HCT116 (cell line): ENCODE results near the gene WIPI1. TPM values are rescaled to one million over a fixed set of nuclear protein-coding genes. Genes with fewer than 3 reads are reported as not detected.

Experiments used
- ATAC-seq: fragments of 200-7000 bp; cut with Tn5 transposase; 2 replicates; pipeline ENCODE4 v1.9.1; 2020; ENCODE audit warnings: mild to moderate bottlenecking, moderate library complexity
- BruUV-seq: library from RNA; stranded (reverse); fragments of 400-500 nt; replicated peaks from 2 replicates; lab custom pipeline; 2021; lab: Mats Ljungman, UMichigan
- CTCF ChIA-PET: fragments of 300-600 bp; sonication (Branson Sonifier 250); formaldehyde crosslinking; loops from one replicate; lab custom pipeline; 2021; ENCODE audit warnings: antibody characterized with exemption; lab: Charles Lee
- POLR2A ChIA-PET: fragments of 300-600, 350-600 bp; sonication (Branson Sonifier 250); formaldehyde crosslinking; loops from one replicate; lab custom pipeline; 2021; ENCODE audit warnings: antibody characterized with exemption; lab: Charles Lee
- RAD21 ChIA-PET, 2 experiments: fragments of 300-600 bp; sonication (Branson Sonifier 250); formaldehyde crosslinking; loops; one replicate each; lab custom pipeline; 2023; ENCODE audit warnings: low total read pairs in 2 of 2; ENCODE audit not compliant: uncharacterized antibody in 2 of 2, unreplicated experiment in 2 of 2, low non-redundant PET in 1 of 2; lab: Charles Lee
- DNase-seq: peaks from one replicate; pipeline ENCODE4 v3.0.0-alpha.2; 2010; ENCODE audit warnings: low read depth, low spot score
- H2AFZ ChIP-seq: fragments of 200-600 bp; shearing (Covaris generic), sonication (generic); 2 replicates; pipeline ENCODE4 v1.6.1; 2017; ENCODE audit warnings: low read depth, mixed run types, mixed read lengths, antibody characterized with exemption, low read length; ENCODE audit not compliant: poor library complexity, severe bottlenecking
- H3K27ac ChIP-seq: 2 replicates; pipeline ENCODE4 v1.5.1; 2012; ENCODE audit warnings: low read depth, low read length
- H3K27me3 ChIP-seq: fragments of 200-600 bp; sonication (generic); 2 replicates; pipeline ENCODE4 v1.6.1; 2016; ENCODE audit warnings: mixed run types, low read length, mixed read lengths; ENCODE audit not compliant: insufficient read depth
- H3K36me3 ChIP-seq, 2 experiments: fragments of 200-500 bp in 1 of 2; fragments of 200-600 bp in 1 of 2; sonication (Bioruptor generic) in 1 of 2; sonication (generic) in 1 of 2; 2 replicates each; pipeline versions ENCODE4 v1.5.1 to v1.6.1; 2014 to 2016; ENCODE audit warnings: low read length in 2 of 2, inconsistent platforms in 1 of 2, mixed read lengths in 1 of 2, mixed run types in 1 of 2; ENCODE audit not compliant: insufficient read depth in 2 of 2, control insufficient read depth in 1 of 2
- H3K4me1 ChIP-seq, 2 experiments: fragments of 200-600 bp in 1 of 2; sonication (generic) in 1 of 2; 2 replicates each; pipeline versions ENCODE4 v1.5.1 to v1.6.1; 2012 to 2017; ENCODE audit warnings: low read length in 2 of 2, inconsistent platforms in 1 of 2, mild to moderate bottlenecking in 1 of 2, mixed read lengths in 1 of 2, mixed run types in 1 of 2, moderate library complexity in 1 of 2; ENCODE audit not compliant: insufficient read depth in 2 of 2, control insufficient read depth in 1 of 2
- H3K4me2 ChIP-seq: fragments of 200-600 bp; sonication (generic); 2 replicates; pipeline ENCODE4 v1.6.1; 2017; ENCODE audit warnings: mixed run types, low read length, mixed read lengths
- H3K4me3 ChIP-seq, 2 experiments: fragments of 200-600 bp in 1 of 2; sonication (generic) in 1 of 2; replicated peaks in 1 of 2; 2 replicates each; pipeline ENCODE4 v1.5.1; 2011 to 2016; ENCODE audit warnings: low read length in 2 of 2, control low read depth in 1 of 2, low read depth in 1 of 2, mild to moderate bottlenecking in 1 of 2, mixed read lengths in 1 of 2, mixed run types in 1 of 2
- H3K79me2 ChIP-seq: fragments of 200-600 bp; sonication (generic); 2 replicates; pipeline ENCODE4 v1.6.1; 2017; ENCODE audit warnings: mild to moderate bottlenecking, mixed run types, low read length, moderate library complexity, mixed read lengths; ENCODE audit not compliant: insufficient read depth
- H3K9ac ChIP-seq: fragments of 200-600 bp; sonication (generic); 2 replicates; pipeline ENCODE4 v1.6.1; 2016; ENCODE audit warnings: low read length, mixed read lengths
- H3K9me2 ChIP-seq: fragments of 200-600 bp; sonication (generic), shearing (Covaris generic); 2 replicates; pipeline ENCODE4 v1.6.1; 2017; ENCODE audit warnings: mixed run types, mild to moderate bottlenecking, moderate library complexity; ENCODE audit not compliant: insufficient read depth
- H3K9me3 ChIP-seq, 2 experiments: fragments of 200-500 bp in 1 of 2; fragments of 200-600 bp in 1 of 2; sonication (Bioruptor generic) in 1 of 2; sonication (generic) in 1 of 2; 2 replicates each; pipeline ENCODE4 v1.6.1; 2014 to 2017; ENCODE audit warnings: low read length in 2 of 2, mixed read lengths in 2 of 2, inconsistent platforms in 1 of 2, low read depth in 1 of 2, mild to moderate bottlenecking in 1 of 2, mixed run types in 1 of 2, moderate library complexity in 1 of 2; ENCODE audit not compliant: control insufficient read depth in 1 of 2, insufficient read depth in 1 of 2
- H4K20me1 ChIP-seq: fragments of 200-600 bp; sonication (generic), shearing (Covaris generic); 2 replicates; pipeline ENCODE4 v1.6.1; 2017; ENCODE audit warnings: mixed run types, mild to moderate bottlenecking, moderate library complexity; ENCODE audit not compliant: insufficient read depth
- CEBPB ChIP-seq: IDR thresholded peaks from 2 replicates; pipeline ENCODE4 v1.6.1; 2012; ENCODE audit warnings: low read depth
- CTCF ChIP-seq, 3 experiments: fragments of 200-600 bp in 1 of 3; sonication (generic) in 1 of 3; IDR thresholded peaks in 2 of 3; conservative IDR thresholded peaks in 1 of 3; 2 replicates each; pipeline ENCODE4 v1.5.1; 2012 to 2017; ENCODE audit warnings: low read depth in 2 of 3, low read length in 2 of 3, antibody characterized with exemption in 1 of 3, borderline replicate concordance in 1 of 3, control low read depth in 1 of 3, mild to moderate bottlenecking in 1 of 3, mixed read lengths in 1 of 3, mixed run types in 1 of 3, moderate library complexity in 1 of 3; ENCODE audit not compliant: insufficient read depth in 1 of 3
- ELF1 ChIP-seq: IDR thresholded peaks from 2 replicates; pipeline ENCODE4 v1.6.1; 2012; ENCODE audit warnings: low read depth, borderline replicate concordance
- EZH2phosphoT487 ChIP-seq: fragments of 200-600 bp; IDR thresholded peaks from 2 replicates; pipeline ENCODE4 v1.6.1; 2018; ENCODE audit warnings: antibody characterized with exemption, borderline replicate concordance
- JUND ChIP-seq: IDR thresholded peaks from 2 replicates; pipeline ENCODE4 v1.6.1; 2012
- POLR2AphosphoS5 ChIP-seq: IDR thresholded peaks from 2 replicates; pipeline ENCODE4 v1.6.1; 2011; ENCODE audit warnings: mild to moderate bottlenecking, low read depth, low read length, moderate library complexity
- SP1 ChIP-seq: IDR thresholded peaks from 2 replicates; pipeline ENCODE4 v1.6.1; 2012; ENCODE audit warnings: low read depth
- TCF7L2 ChIP-seq: IDR thresholded peaks from 2 replicates; pipeline ENCODE4 v1.7.0; 2011; ENCODE audit warnings: borderline replicate concordance, inconsistent platforms; ENCODE audit not compliant: insufficient read depth, insufficient read length; ENCODE audit errors: extremely low read depth
- ZFX ChIP-seq: fragments of 450-650 bp; IDR thresholded peaks from 2 replicates; pipeline ENCODE4 v1.6.1; 2017
- intact Hi-C: fragments of 100-400 bp; cut with micrococcal nuclease; formaldehyde crosslinking; loops from 2 replicates; pipeline ENCODE4 v1.10.0; 2022
- total RNA-seq: library from RNA; stranded (reverse); gene quantifications from one replicate; pipeline ENCODE4 v1.2.1, GENCODE V29; 2021; ENCODE audit not compliant: unreplicated experiment
- TF ChIP-seq, protein P1 (sequence below): IDR thresholded peaks from 2 replicates; pipeline ENCODE4 v1.6.1; 2012; ENCODE audit warnings: low read depth
- TF ChIP-seq, protein P2 (sequence below): IDR thresholded peaks from 2 replicates; pipeline ENCODE4 v1.6.1; 2012

Gene WIPI1
- total RNA-seq, 1 experiment from 2014 or later, result 21.5 TPM

DNA sequence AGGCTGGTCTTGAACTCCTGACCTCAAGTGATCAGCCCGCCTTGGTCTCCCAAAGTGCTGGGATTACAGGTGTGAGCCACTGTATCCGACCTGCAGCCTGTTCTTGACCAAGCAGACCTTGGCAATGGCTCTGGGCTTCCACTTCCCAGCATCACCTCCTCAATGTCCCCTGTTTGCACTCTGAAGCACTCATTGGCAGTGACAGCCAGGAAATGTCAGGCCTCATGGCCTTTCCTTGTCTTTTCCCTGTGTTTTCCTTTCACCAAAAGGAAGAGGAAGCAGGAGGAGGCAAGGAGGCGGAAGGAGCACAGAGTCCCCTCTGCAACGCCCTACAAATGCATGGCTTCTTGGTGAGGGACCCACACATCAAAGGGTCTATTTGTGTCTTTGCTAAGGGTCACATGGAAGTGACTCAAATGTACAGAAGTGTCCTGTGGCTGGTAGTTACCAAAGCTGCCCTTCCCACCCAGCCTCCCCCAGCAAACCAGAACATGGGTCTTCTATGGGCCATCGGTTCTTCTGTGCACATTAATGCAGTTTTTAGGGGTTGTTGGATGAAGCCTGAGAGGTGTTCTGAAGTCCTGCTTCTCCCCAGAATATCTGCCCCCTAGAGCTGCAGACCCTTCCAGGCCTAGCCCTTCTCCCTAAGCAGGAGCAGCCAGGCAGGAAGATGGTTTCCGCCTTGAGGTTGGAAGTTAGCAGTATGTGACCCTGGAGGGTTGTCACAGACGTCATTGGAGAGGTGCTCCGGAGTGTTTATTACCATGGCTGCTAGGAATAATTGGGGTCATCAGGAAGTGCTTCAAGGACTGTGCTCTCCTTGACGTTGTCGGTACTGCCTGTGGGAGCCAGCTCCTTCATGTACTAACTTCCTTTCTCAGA, 60.8 kb downstream of the WIPI1 start:
- ChIA-PET POLR2A (interaction anchor here (0.6 kb wide), 1 partner anchor 313 kb away, joined by 3 read pairs; no protein-coding TSS in a partner anchor), CTCF (interaction anchor here (0.6 kb wide), 1 partner anchor 15 kb away, joined by 3 read pairs; no protein-coding TSS in a partner anchor), RAD21 (no interaction called here)
- no peak overlapping the region for H3K9ac ChIP-seq
- ATAC-seq, result no peak
- no peak overlapping the region for H3K4me2 ChIP-seq
- H3K27ac ChIP-seq, result peak overlapping the region; percentile 2; the same call in 1 of the 2 replicates
- no peaks in the 10 kb centered on the region for H3K79me2 ChIP-seq
- no TSS peak for BruUV-seq
- H3K4me3 ChIP-seq, result no peak overlapping the region
- H3K9me3 ChIP-seq, result no peaks in the 10 kb centered on the region; a peak in 1 of 4 replicates
- H3K9me2 ChIP-seq, result no peaks in the 10 kb centered on the region
- H2AFZ ChIP-seq, result no peak overlapping the region
- H3K4me1 ChIP-seq, result peaks cover 27 to 35% of the 10 kb centered on the region in 2 experiments
- intact Hi-C loops, result no loop called here
- no peaks in the 10 kb centered on the region for H3K36me3 ChIP-seq
- no peaks in the 10 kb centered on the region for H4K20me1 ChIP-seq
- DNase-seq, result no peak
- no peaks in the 10 kb centered on the region for H3K27me3 ChIP-seq
- TF ChIP-seq ZFX (0 out of 2 replicates have a peak, but pooled peaks have one; percentile 11), SP1 (no peak)

DNA sequence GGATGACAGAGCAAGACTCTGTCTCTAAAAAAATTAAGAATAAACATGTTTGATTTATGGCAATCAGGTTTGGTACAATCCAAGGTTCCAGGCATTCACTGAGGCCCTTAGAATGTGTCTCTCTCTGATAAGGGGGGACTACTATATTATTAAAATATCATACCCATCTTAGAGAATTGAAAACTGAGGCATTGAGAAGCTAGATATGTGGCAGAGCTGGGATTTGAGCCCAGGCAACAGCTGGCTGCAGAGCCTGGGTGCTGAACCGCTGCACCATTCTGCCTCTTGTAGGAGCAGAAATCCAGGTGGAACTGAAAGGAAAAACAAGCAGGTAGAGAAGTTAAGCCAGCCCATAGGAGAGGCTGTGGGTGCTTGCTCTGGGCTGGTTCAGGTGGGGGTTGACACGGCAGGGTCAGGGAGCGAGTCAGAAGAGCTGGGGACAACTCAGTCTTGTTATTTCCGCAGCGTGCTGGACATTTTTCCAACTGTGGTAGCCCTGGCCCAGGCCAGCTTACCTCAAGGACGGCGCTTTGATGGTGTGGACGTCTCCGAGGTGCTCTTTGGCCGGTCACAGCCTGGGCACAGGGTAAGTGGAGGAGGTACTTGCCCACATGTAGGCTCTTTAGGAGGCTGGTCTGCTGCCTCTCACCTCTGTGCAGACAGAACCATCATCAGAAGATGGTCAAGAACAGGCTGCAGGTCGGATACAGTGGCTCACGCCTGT, 62.5 kb downstream of the WIPI1 start:
- Histone ChIP-seq H3K27ac (no peak overlapping the region; the same call in 1 of the 2 replicates), H3K4me2 (no peak overlapping the region), H3K79me2 (no peaks in the 10 kb centered on the region), H2AFZ (no peak overlapping the region), H3K9me2 (no peaks in the 10 kb centered on the region), H3K27me3 (no peaks in the 10 kb centered on the region), H3K9ac (no peak overlapping the region), H4K20me1 (no peaks in the 10 kb centered on the region), H3K36me3 (no peaks in the 10 kb centered on the region), H3K4me3 (no peak overlapping the region), H3K4me1 (peaks cover 23 to 35% of the 10 kb centered on the region in 2 experiments), H3K9me3 (no peaks in the 10 kb centered on the region; a peak in 1 of 4 replicates)
- POLR2A ChIA-PET, result no interaction called here
- DNase-seq (no peak), ATAC-seq (no peak)
- CTCF ChIA-PET, result no interaction called here
- BruUV-seq, result no TSS peak
- RAD21 ChIA-PET, result no interaction called here
- intact Hi-C loops, result no loop called here
- TF ChIP-seq CEBPB (no peak), TCF7L2 (no peak), ZFX (no peak), EZH2phosphoT487 (no peak), ELF1 (no peak), POLR2AphosphoS5 (no peak), CTCF (IDR thresholded peaks at IDR 0.05 in 2 of 3, conservative IDR thresholded peaks at IDR 0.05 in 1 of 3; ENCODE audit: borderline replicate concordance in 1 of 3, insufficient read depth in 1 of 3, low read depth in 2 of 3, low read length in 2 of 3) (no peak), SP1 (no peak), JUND (no peak)
- TF ChIP-seq, protein P1, sequence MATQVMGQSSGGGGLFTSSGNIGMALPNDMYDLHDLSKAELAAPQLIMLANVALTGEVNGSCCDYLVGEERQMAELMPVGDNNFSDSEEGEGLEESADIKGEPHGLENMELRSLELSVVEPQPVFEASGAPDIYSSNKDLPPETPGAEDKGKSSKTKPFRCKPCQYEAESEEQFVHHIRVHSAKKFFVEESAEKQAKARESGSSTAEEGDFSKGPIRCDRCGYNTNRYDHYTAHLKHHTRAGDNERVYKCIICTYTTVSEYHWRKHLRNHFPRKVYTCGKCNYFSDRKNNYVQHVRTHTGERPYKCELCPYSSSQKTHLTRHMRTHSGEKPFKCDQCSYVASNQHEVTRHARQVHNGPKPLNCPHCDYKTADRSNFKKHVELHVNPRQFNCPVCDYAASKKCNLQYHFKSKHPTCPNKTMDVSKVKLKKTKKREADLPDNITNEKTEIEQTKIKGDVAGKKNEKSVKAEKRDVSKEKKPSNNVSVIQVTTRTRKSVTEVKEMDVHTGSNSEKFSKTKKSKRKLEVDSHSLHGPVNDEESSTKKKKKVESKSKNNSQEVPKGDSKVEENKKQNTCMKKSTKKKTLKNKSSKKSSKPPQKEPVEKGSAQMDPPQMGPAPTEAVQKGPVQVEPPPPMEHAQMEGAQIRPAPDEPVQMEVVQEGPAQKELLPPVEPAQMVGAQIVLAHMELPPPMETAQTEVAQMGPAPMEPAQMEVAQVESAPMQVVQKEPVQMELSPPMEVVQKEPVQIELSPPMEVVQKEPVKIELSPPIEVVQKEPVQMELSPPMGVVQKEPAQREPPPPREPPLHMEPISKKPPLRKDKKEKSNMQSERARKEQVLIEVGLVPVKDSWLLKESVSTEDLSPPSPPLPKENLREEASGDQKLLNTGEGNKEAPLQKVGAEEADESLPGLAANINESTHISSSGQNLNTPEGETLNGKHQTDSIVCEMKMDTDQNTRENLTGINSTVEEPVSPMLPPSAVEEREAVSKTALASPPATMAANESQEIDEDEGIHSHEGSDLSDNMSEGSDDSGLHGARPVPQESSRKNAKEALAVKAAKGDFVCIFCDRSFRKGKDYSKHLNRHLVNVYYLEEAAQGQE, result no peak
- TF ChIP-seq, protein P2, sequence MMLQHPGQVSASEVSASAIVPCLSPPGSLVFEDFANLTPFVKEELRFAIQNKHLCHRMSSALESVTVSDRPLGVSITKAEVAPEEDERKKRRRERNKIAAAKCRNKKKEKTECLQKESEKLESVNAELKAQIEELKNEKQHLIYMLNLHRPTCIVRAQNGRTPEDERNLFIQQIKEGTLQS, result no peak
